NOMO-1 (cell line): ENCODE data around the gene CDH22.

ENCODE experiments used
- DNase-seq, 2 experiments: peaks; one replicate each; lab custom pipeline; 2025; ENCODE audit not compliant: unreplicated experiment in 2 of 2; lab: John Stamatoyannopoulos, UW

CDH22 gene

DNA sequence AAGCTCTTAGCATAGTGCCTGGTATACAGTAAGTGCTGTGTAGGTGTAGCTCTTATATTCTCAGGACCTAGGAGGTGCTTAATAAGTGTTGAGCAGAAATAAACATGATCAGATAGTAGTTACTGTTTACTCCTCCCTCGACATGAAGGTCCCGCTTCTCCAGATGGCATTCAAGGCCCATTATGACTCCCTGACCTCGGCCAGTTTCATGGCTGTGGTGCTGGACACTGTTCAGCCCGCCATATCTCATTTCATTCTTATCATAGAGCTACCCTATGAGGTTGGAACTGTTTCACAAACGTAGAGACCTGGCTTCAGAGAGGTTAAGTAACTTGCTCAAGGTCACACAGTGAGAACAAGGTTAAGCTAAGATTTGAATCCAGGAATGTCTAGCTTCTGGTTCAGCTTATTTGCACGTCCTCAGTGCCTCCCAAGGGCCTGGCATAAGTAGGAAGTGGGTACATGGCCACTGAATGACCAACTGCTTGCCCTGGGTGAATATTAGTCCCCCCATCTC, 151.2 kb downstream of the CDH22 start:
- no peak for DNase-seq

DNA sequence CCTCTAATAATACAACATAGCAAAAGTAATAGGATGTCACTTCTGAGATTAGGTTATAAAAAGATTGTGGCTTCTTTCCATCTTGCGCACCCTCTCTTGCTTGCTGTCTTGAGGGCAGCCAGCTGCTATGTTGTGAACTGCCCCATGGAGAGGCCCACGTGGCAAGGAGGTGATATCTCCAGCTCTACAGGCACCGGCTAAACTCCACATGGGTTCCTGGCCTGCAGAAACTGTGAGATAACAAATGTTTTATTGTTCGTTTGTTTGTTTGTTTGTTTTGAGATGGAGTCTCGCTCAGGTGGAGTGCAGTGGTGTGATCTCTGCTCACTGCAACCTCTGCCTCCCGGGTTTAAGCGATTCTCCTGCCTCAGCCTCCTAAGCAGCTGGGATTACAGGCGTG, 152.2 kb downstream of the CDH22 start:
- DNase-seq = no peak

- no peak for DNase-seq
Observed at GRCh38 chr20:46154796-46155195, 153.5 kb downstream of the CDH22 start.

DNA sequence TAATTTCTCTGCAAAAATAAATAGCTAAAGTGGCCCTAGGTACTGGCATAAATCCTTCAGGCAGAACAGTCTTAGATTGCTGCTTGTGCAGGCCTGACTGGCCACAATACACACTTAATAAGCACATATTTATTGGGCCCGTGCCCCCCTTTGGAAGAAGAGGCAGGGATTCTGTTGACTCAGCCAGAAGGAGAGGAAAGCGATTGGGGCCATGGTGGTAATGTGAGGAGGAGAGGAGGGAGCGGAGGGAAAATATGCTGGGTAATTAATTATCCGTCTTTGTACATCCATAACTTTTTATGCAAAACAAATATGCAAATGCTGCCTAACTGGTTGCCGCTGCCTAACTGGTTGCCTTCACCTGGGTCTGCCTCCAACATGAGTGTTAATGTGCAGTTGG, 154.0 kb downstream of the CDH22 start:
- no peak for DNase-seq

DNA sequence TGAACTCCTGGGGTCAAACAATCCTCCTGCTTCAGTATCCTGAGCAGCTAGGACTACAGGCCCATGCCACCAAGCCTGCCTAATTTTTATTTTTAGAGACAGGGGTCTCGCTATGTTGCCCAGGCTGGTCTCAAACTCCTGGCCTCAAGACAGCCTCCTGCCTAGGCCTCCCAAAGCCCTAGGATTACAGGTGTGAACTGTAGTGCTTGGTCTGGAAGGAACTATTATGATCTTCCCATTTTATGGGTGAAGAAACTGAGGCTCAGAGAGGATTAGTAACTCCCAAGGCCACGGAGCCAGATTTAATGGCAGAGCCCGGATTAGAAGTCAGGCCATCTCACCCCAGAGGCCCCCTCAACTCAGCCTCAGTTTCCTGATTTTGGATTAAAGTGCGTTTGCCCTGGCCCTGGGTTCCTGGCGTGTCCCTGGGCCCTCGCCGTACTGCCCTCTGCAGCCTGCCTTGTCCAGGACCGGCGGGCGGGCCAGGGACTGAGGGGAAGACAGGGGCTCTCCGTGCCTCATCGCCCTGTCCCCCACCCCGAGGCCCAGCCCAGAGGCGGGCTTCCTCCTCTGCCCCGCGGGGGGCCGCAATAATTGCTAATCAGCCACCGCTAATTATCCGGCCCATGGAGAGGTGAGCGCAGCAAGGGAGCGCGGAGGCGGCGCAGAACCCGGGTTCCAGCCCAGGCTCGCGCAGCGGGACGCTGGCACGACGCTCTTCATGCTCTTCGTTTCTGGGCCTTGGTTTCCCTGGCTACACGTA, 155.3 kb downstream of the CDH22 start:
- DNase-seq = no peak

DNA sequence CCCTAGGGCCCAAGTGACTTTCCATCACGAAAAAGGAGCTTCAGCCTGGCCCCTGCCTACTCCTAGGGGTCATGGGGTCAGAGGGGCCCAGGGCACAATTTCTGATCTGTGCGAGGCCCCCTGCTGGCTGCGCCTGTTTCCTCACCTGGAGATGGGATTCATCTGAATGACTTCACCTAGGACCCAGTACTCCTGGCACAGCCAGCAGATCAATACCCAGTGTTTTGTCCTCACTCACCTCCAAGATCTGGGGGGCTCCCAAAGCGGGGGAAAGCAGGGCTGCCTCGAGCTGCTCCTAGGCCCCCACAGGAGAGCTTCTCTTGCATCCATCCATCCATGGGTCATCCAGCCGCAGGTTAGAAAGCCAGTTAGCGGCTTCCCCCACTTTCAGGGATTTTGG, 156.4 kb downstream of the CDH22 start:
- no peak for DNase-seq

DNA sequence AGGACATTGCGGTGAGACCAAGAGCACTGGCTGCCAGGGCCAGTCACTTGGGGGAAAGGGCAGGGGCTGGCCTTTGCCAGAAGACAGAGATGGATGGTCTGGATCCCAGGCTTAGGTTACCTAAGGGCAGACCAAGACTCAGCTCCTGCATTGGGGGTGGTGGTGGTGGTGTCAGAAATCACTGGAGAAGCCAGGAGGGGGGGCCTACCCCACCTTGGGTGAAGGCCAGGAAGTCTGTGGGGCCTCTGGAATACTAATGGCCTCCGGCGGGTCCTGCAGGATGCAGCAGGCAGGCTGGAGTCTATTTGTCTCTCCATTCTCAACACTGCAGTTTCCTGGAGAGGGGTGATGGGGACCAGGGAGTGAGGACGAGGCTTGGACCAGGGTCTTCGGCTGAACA, 157.4 kb downstream of the CDH22 start:
- DNase-seq = no peak

- no peak for DNase-seq
Observed at GRCh38 chr20:46148313-46149208, 159.7 kb downstream of the CDH22 start.

DNA sequence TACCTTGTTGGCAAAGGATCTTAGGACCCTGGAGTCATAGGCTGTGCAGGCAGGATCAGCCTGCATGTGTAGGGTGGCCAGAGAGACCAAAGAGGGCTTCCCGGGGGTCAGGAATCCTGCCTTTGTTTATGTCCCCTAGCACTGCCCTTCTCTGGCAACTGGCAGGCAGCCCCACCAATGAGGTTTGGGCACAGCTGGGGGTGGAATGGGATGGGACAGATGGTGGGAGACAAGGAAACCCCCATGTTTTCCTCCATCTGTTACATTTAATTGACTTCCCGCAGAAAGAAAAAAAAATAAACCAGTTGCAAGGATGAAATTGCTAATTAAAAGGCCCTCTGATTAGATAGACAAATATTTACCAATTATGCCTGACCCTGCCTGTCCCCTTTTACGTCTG, 162.6 kb downstream of the CDH22 start:
- no peak for DNase-seq

DNA sequence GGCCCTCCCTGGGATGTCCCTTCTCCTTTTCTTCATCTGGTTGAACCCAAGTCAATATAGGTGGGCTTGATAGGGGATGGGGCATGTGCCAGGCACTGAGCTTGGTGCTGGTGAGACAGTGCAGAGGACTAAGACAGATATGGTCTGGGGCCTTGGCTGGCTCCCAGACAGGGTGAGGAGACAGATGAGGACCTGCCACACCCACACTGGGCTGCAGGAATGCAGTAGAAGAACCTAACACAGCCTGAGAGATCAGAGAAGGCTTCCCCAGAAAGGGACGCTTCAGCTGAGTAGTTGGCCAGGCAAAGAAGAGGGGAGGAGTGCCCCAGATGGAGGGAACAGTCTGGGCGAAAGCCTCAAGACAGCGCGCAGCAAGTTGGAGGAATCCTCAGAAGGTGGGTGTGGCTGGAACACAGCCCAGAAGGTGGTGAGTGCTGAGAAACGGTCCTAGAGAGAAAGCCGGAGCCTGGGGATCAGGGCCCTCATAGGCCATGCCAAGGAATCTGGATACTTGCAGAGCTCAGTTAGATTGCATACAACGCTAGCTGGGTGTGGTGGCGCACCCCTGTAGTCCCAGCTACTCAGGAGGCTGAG, 163.8 kb downstream of the CDH22 start:
- no peak for DNase-seq

DNA sequence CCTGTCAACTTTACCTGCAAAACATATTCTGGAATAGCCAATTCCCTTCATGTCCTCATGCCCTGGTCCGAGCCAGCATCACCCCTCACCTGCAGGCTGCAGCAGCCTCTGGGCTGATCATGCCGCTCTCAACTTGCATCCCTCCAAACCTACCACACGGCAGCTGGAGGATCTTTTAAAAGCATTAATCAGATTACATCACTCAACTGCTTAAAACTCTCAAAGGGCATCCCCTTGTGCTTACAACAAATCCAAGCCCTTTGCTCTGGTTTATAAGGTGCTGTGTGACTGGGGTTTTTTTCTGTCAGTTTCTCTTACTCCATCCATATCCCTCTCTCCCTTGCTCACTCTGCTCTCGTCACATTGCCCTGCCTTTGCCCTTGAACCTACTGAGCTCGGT, 166.2 kb downstream of the CDH22 start:
- DNase-seq = no peak

GRCh38 chr20:46139908-46140482, 168.3 kb downstream of the CDH22 start:
- no peak for DNase-seq

- DNase-seq = no peak
Observed at GRCh38 chr20:46139266-46139889, 168.9 kb downstream of the CDH22 start.

DNA sequence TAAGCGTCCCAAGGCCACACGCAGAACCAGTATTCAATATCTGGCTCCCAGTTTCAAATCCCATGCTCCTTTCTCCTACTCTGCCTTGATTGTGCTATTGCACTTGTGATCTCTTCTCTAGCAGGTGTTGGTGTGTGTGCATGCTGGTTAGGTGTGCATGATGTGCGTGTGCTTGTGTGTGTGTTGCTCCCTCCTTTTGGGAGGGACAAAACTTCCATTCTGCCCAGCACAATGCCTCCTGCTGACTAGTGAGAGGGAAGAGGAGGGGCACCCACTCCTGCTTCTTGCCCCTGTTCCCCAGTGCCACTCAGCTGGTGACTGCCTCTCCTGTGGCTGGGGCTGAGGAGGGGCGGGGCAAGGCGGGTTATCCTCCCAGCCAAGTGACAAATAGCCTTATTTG, 170.5 kb downstream of the CDH22 start:
- DNase-seq = no peak

DNA sequence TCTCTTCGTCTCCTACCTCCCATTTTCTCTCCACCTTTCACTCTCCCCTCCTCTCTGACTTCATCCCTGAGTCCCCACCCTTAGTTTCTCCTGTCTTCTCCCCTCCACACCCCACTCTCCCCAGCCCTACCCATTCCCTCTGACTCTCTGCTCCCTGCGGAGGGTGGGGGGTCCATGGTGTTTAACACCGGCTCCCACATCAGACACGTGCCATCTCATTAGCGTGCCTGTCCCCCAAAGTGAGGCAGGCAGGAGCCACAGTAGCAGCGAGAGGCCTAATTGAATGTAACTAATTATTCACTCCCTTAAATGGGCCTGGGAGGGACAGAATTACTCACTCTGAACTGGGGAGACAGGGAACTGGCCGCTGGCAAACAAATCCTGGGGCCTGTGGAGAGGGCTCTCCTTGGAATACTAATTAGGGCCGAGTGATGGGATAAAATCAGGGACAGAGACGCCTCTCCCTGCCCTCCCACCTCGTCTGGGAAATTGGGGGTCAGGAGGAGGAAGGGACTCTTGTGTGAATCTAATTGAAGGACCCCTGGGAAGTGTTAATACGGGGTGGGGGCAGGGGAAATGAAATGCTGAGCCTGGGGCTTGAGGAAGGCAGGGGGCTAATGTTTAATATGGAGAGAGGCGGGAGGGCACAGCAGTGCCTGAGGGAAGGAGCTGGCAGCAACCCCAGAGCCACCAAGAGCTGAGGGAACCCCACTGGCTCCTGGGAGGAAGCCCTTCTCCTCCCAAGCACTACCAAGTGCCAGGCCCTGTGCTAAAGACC, 172.3 kb downstream of the CDH22 start:
- no peak for DNase-seq

GRCh38 chr20:46134716-46135115, 173.6 kb downstream of the CDH22 start:
- DNase-seq = no peak

GRCh38 chr20:46133886-46134654, 174.2 kb downstream of the CDH22 start:
- no peak for DNase-seq

- peak; percentile 51 to 59 for DNase-seq
Observed at GRCh38 chr20:46132705-46133120, 175.6 kb downstream of the CDH22 start.

DNA sequence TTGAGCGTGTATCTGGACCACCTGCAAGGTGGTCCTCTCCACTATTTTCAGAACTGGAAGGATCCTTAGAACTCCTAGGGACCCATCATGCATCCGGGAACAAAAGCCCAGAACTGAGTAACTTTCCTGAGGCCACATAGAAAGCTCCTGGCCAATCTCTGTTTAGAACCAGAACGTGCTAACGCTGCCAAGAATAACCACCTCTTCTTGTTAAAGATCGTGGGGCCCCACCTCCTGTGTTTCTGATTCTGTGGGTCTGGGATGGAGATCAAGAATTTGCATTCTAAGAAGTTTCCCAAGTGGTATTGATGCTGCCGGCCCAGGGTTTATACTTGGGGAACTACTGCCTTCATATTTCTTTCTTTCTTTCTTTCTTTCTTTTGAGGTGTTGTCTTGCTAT, 176.9 kb downstream of the CDH22 start:
- no peak for DNase-seq
